Measurements from ENCODE around the gene COL6A2.

DNA sequence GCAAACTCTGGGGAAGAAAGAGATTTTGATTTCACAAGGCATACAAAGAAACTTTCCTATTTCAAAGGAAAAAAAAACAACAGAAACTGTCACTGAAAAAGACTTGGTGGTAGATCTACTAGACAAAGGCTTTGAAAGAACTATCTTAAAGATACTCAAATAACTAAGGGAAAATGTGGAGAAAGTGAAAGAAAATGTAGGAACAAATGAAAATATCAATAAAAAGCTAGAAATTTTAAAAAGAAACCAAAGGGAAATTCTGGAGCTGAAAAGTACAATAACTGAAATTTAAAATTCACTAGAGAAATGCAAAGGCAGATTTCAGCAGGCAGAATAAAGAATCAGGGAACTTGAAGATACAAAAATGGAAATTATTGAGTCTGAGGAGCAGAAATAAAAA lies 6.2 kb downstream of the COL6A2 start:
- no peak for TF ChIP-seq POLR2A (IDR thresholded peaks at IDR 0.05; ENCODE audit: low read length)
- TF ChIP-seq, protein P1, sequence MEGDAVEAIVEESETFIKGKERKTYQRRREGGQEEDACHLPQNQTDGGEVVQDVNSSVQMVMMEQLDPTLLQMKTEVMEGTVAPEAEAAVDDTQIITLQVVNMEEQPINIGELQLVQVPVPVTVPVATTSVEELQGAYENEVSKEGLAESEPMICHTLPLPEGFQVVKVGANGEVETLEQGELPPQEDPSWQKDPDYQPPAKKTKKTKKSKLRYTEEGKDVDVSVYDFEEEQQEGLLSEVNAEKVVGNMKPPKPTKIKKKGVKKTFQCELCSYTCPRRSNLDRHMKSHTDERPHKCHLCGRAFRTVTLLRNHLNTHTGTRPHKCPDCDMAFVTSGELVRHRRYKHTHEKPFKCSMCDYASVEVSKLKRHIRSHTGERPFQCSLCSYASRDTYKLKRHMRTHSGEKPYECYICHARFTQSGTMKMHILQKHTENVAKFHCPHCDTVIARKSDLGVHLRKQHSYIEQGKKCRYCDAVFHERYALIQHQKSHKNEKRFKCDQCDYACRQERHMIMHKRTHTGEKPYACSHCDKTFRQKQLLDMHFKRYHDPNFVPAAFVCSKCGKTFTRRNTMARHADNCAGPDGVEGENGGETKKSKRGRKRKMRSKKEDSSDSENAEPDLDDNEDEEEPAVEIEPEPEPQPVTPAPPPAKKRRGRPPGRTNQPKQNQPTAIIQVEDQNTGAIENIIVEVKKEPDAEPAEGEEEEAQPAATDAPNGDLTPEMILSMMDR (IDR thresholded peaks at IDR 0.05), result no peak
- no peak for TF ChIP-seq RAD21 (conservative IDR thresholded peaks at IDR 0.05 in 1 of 2, IDR thresholded peaks at IDR 0.05 in 1 of 2)
- TF ChIP-seq ZNF302 (CRISPR knock-in tag; IDR thresholded peaks at IDR 0.05), result no peak
- no peak for TF ChIP-seq JUN (IDR thresholded peaks at IDR 0.05)

All from A549 (cell line).